GM12878 (cell line): ENCODE measurements around the gene TUBB4B. TPM values are rescaled to one million over a fixed set of nuclear protein-coding genes. Genes with fewer than 3 reads are reported as not detected.

Source experiments
- ATAC-seq: fragments of 200-7000 bp; cut with Tn5 transposase; 3 replicates; pipeline ENCODE4 v1.9.1; 2020; ENCODE audit warnings: mild to moderate bottlenecking, moderate library complexity
- BruUV-seq: library from RNA; stranded (reverse); fragments of 400-500 nt; replicated peaks from 2 replicates; lab custom pipeline; 2021; lab: Mats Ljungman, UMichigan
- CTCF ChIA-PET: fragments of 300-600 bp; sonication (Branson Sonifier 250); formaldehyde crosslinking; extraction: SDS; loops from one replicate; lab custom pipeline; 2021; ENCODE audit warnings: inconsistent platforms; lab: Yijun Ruan, JAX
- POLR2A ChIA-PET: fragments of 350-600 bp; formaldehyde crosslinking; extraction: SDS; loops from one replicate; lab custom pipeline; 2021; ENCODE audit warnings: inconsistent platforms; lab: Charles Lee
- RAD21 ChIA-PET: fragments of 300-600 bp; sonication (Branson Sonifier 250); formaldehyde crosslinking; loops from one replicate; lab custom pipeline; 2023; ENCODE audit warnings: antibody characterized with exemption; ENCODE audit not compliant: unreplicated experiment; lab: Charles Lee
- SMC1A ChIA-PET: fragments of 300-600 bp; sonication (Branson Sonifier 250); formaldehyde crosslinking; loops from one replicate; lab custom pipeline; 2023; ENCODE audit not compliant: unreplicated experiment, uncharacterized antibody; lab: Charles Lee
- DNase-seq: peaks from one replicate; pipeline ENCODE4 v3.0.0-alpha.2; 2011; ENCODE audit warnings: low read depth, low spot score
- FAIRE-seq: peaks from 3 replicates; lab custom pipeline; 2011; peaks lifted over from hg19 to GRCh38; lab: Jason Lieb, UNC
- H2AFZ ChIP-seq: 2 replicates; pipeline ENCODE4 v1.6.0; 2011; ENCODE audit warnings: low read depth, low read length, control low read depth; ENCODE audit not compliant: control insufficient read depth
- H3K27ac ChIP-seq: 2 replicates; pipeline ENCODE4 v1.5.1; 2011; ENCODE audit warnings: control low read depth; ENCODE audit not compliant: control insufficient read depth, insufficient read depth
- H3K27me3 ChIP-seq, 2 experiments: replicated peaks in 1 of 2; 2 replicates each; pipeline versions ENCODE4 v1.6.0 to v1.6.1; 2011; ENCODE audit warnings: low read length in 1 of 2; ENCODE audit not compliant: control insufficient read depth in 2 of 2, insufficient read depth in 2 of 2
- H3K36me3 ChIP-seq, 2 experiments: 2 replicates each; pipeline ENCODE4 v1.5.1; 2011; ENCODE audit warnings: low read length in 1 of 2; ENCODE audit not compliant: control insufficient read depth in 2 of 2, insufficient read depth in 2 of 2
- H3K4me1 ChIP-seq: 2 replicates; pipeline ENCODE4 v1.6.1; 2011; ENCODE audit warnings: mild to moderate bottlenecking, low read length, moderate library complexity, mixed read lengths; ENCODE audit not compliant: control insufficient read depth, insufficient read depth
- H3K4me2 ChIP-seq: 2 replicates; pipeline ENCODE4 v1.6.0; 2011; ENCODE audit warnings: control low read depth; ENCODE audit not compliant: control insufficient read depth, insufficient read depth
- H3K4me3 ChIP-seq: fragments of 200-600 bp; sonication (generic); 2 replicates; pipeline ENCODE4 v1.5.1; 2016
- H3K79me2 ChIP-seq: 2 replicates; pipeline ENCODE4 v1.6.0; 2011; ENCODE audit warnings: low read length; ENCODE audit not compliant: control insufficient read depth, insufficient read depth
- H3K9ac ChIP-seq: 2 replicates; pipeline ENCODE4 v1.8.0; 2011; ENCODE audit warnings: low read length, control low read depth, mixed read lengths; ENCODE audit not compliant: control insufficient read depth, insufficient read depth
- H3K9me3 ChIP-seq: replicated peaks from 3 replicates; pipeline ENCODE4 v1.5.1; 2011; ENCODE audit warnings: mild to moderate bottlenecking, low read length; ENCODE audit not compliant: control insufficient read depth, insufficient read depth
- H4K20me1 ChIP-seq: 2 replicates; pipeline ENCODE4 v1.6.0; 2011; ENCODE audit not compliant: control insufficient read depth, insufficient read depth
- CHD1 ChIP-seq: IDR thresholded peaks from 2 replicates; pipeline ENCODE4 v1.6.1; 2012; ENCODE audit warnings: low read depth, low read length, improper control_type of control experiment
- CREM ChIP-seq: IDR thresholded peaks from 2 replicates; pipeline ENCODE4 v1.6.1; 2014; ENCODE audit warnings: antibody characterized with exemption, low read depth
- DPF2 ChIP-seq: fragments of 450-650 bp; IDR thresholded peaks from 2 replicates; pipeline ENCODE4 v1.6.1; 2017; ENCODE audit warnings: mild to moderate bottlenecking
- EP300 ChIP-seq, 2 experiments: fragments of 150-350 bp in 1 of 2; IDR thresholded peaks; 2 replicates each; pipeline ENCODE4 v1.6.1; 2011 to 2012; ENCODE audit warnings: low read depth in 2 of 2, low read length in 2 of 2, borderline replicate concordance in 1 of 2, improper control_type of control experiment in 1 of 2, inconsistent platforms in 1 of 2; ENCODE audit not compliant: control insufficient read depth in 1 of 2
- HDAC6 ChIP-seq: fragments of 200-600 bp; sonication (generic); IDR thresholded peaks from one replicate; pipeline ENCODE4 v1.8.0; 2017; ENCODE audit warnings: antibody characterized with exemption; ENCODE audit not compliant: unreplicated experiment
- MEF2A ChIP-seq: IDR thresholded peaks from 2 replicates; pipeline ENCODE4 v1.6.1; 2011; ENCODE audit warnings: low read depth, mild to moderate bottlenecking, low read length, moderate library complexity; ENCODE audit not compliant: insufficient read depth
- MEF2B ChIP-seq: fragments of 450-650 bp; IDR thresholded peaks from 2 replicates; pipeline ENCODE4 v1.6.1; 2018; ENCODE audit warnings: mild to moderate bottlenecking, moderate library complexity; ENCODE audit not compliant: partially characterized antibody, poor library complexity, severe bottlenecking
- NFXL1 ChIP-seq: fragments of 450-650 bp; IDR thresholded peaks from 2 replicates; pipeline ENCODE4 v1.6.1; 2017; ENCODE audit warnings: antibody characterized with exemption, mild to moderate bottlenecking, borderline replicate concordance
- PAX8 ChIP-seq: fragments of 450-650 bp; IDR thresholded peaks from 2 replicates; pipeline ENCODE4 v1.6.1; 2017; ENCODE audit warnings: mild to moderate bottlenecking, moderate library complexity
- POU2F2 ChIP-seq: IDR thresholded peaks from 3 replicates; pipeline ENCODE4 v1.6.1; 2011; ENCODE audit warnings: low read depth, mild to moderate bottlenecking, low read length, borderline replicate concordance
- SUPT20H ChIP-seq: IDR thresholded peaks from 2 replicates; pipeline ENCODE4 v1.6.1; 2011; ENCODE audit warnings: low read depth, mild to moderate bottlenecking, low read length, moderate library complexity, borderline replicate concordance; ENCODE audit not compliant: control insufficient read depth
- TAF1 ChIP-seq: IDR thresholded peaks from 2 replicates; pipeline ENCODE4 v1.6.1; 2011; ENCODE audit warnings: mild to moderate bottlenecking, low read depth, low read length, borderline replicate concordance
- WRNIP1 ChIP-seq: IDR thresholded peaks from 2 replicates; pipeline ENCODE4 v1.6.1; 2011; ENCODE audit warnings: low read depth, low read length, improper control_type of control experiment, borderline replicate concordance
- YY1 ChIP-seq: IDR thresholded peaks from 2 replicates; pipeline ENCODE4 v1.6.1; 2011; ENCODE audit warnings: low read depth, mild to moderate bottlenecking, low read length
- ZNF384 ChIP-seq: IDR thresholded peaks from 2 replicates; pipeline ENCODE4 v1.6.1; 2012; ENCODE audit warnings: low read depth, mild to moderate bottlenecking, low read length, improper control_type of control experiment, borderline replicate concordance
- ZZZ3 ChIP-seq: IDR thresholded peaks from 2 replicates; pipeline ENCODE4 v1.6.1; 2011; ENCODE audit warnings: low read depth; ENCODE audit not compliant: control insufficient read depth, insufficient read length
- WGBS: methylation state at CpG from one replicate; pipeline ENCODE4 v1.1.6; 2016; ENCODE audit warnings: low lambda C conversion rate; ENCODE audit not compliant: insufficient replicate concordance, insufficient coverage; ENCODE audit errors: missing lambda C conversion rate; 5-methylcytosine and 5-hydroxymethylcytosine counted together
- in situ Hi-C: fragments of 300-500 bp; cut with MboI; formaldehyde crosslinking; loops from 9 replicates; pipeline ENCODE4 v1.14.3; 2018; ENCODE audit warnings: mixed read lengths
- intact Hi-C: fragments of 100-400 bp; cut with micrococcal nuclease; formaldehyde crosslinking; loops from one replicate; pipeline ENCODE4 v1.14.2; 2022; ENCODE audit not compliant: unreplicated experiment
- polyA plus RNA-seq, 11 experiments: library from polyadenylated mRNA; depleted of rRNA in 4 of 11; unstranded in 6 of 11; stranded (reverse) in 5 of 11; fragments of >200 nt; fragmentation: Nextera tagmentation in 4 of 11; fragmentation: Illumina TruSeq in 1 of 11; extraction: Ambion mirVana in 4 of 11; extraction: Trizol in 1 of 11; gene quantifications; 1 replicate in 1 of 11; 2 replicates in 10 of 11; pipeline versions ENCODE4 v1.2.1 to v1.2.3, GENCODE V29; 2011 to 2016; ENCODE audit warnings: inconsistent platforms in 2 of 11, missing spikeins in 2 of 11, low read depth in 1 of 11
- total RNA-seq, 4 experiments: library from RNA; depleted of rRNA in 3 of 4; stranded (reverse); fragments of >200 nt in 3 of 4; fragmentation: Illumina TruSeq in 1 of 4; extraction: Trizol in 1 of 4; gene quantifications; 2 replicates each; pipeline versions ENCODE4 v1.2.1 to v1.2.3, GENCODE V29; 2013 to 2021
- TF ChIP-seq, protein P1 (sequence below): fragments of 450-650 bp; IDR thresholded peaks from 2 replicates; pipeline ENCODE4 v1.6.1; 2016; ENCODE audit warnings: mild to moderate bottlenecking
- TF ChIP-seq, protein P2 (sequence below): IDR thresholded peaks from 2 replicates; pipeline ENCODE4 v1.6.1; 2012; ENCODE audit warnings: improper control_type of control experiment, low read depth, low read length; ENCODE audit not compliant: insufficient replicate concordance

Gene TUBB4B
- total and polyA plus RNA-seq, 10 of the 15 experiments (the other 5 are each of a cell fraction or from before 2014, with no cell fraction given): 23.0 to 532 (median 254) TPM

DNA sequence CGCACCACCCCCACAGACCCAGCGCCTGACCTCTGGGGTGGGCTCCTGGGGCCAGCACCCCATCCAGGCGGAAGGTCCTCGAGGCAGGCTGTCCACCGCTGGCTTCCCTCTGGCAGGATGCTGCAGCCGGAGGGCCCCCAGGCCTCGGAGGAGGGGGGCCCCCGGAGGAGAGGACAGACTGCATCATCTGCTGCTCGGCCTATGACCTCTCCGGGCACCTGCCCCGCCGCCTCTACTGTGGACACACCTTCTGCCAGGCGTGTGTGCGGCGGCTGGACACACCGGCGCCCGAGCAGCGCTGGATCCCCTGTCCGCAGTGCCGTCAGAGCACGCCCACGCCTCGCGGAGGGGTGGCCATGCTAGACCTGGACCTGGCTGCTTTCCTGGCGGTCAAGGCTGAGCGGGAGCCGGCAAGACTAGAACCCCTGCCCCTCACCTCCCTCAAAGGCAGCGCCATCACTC, 12.6 kb upstream of the TUBB4B start:
- no TSS peak for BruUV-seq
- CTCF ChIA-PET: interaction anchor here (1.2 to 6.4 kb wide), 7 partner anchors 10 to 140 kb away, joined by 3 to 52 read pairs (median 5); partner anchors contain the start of gene TUBB4B
- RAD21 ChIA-PET: interaction anchor here (1.1 kb wide), 1 partner anchor 114 kb away, joined by 4 read pairs; the partner anchor contains the start of gene DPP7
- no peak for ATAC-seq
- FAIRE-seq: no peak
- H4K20me1 ChIP-seq: no peaks in the 10 kb centered on the region
- WGBS: 45% methylated on average over 26 of the region's 29 CpGs
- H3K27me3 ChIP-seq: no peaks in the 10 kb centered on the region
- H3K4me2 ChIP-seq: no peak overlapping the region
- H3K4me3 ChIP-seq: no peak overlapping the region
- POLR2A ChIA-PET: interaction anchor here (1.4 kb wide), 1 partner anchor 72 kb away, joined by 3 read pairs; no protein-coding TSS in a partner anchor
- in situ Hi-C loops: loop anchor here (5.0 kb wide), 1 partner anchor 106 kb away; no protein-coding TSS in a partner anchor
- no peak overlapping the region for H3K9ac ChIP-seq
- H3K27ac ChIP-seq: no peak overlapping the region
- SMC1A ChIA-PET: no interaction called here
- no peaks in the 10 kb centered on the region for H3K36me3 ChIP-seq
- H3K9me3 ChIP-seq: no peaks in the 10 kb centered on the region
- DNase-seq: no peak
- no peaks in the 10 kb centered on the region for H3K79me2 ChIP-seq
- H2AFZ ChIP-seq: no peak overlapping the region
- intact Hi-C loops: loop anchor here (10.0 kb wide), 1 partner anchor 184 kb away; the partner anchor contains the start of gene NPDC1
- peaks cover 12% of the 10 kb centered on the region for H3K4me1 ChIP-seq
- no peak for TF ChIP-seq ZNF384
- TF ChIP-seq, protein P1, sequence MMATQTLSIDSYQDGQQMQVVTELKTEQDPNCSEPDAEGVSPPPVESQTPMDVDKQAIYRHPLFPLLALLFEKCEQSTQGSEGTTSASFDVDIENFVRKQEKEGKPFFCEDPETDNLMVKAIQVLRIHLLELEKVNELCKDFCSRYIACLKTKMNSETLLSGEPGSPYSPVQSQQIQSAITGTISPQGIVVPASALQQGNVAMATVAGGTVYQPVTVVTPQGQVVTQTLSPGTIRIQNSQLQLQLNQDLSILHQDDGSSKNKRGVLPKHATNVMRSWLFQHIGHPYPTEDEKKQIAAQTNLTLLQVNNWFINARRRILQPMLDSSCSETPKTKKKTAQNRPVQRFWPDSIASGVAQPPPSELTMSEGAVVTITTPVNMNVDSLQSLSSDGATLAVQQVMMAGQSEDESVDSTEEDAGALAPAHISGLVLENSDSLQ: no peak
- TF ChIP-seq PAX8: no peak
- no peak for TF ChIP-seq DPF2
- no peak for TF ChIP-seq HDAC6
- TF ChIP-seq POU2F2: no peak
- TF ChIP-seq MEF2A: no peak
- TF ChIP-seq TAF1: no peak
- no peak for TF ChIP-seq WRNIP1
- no peak for TF ChIP-seq CREM
- TF ChIP-seq NFXL1: no peak
- TF ChIP-seq SUPT20H: no peak
- no peak for TF ChIP-seq MEF2B
- TF ChIP-seq CHD1: no peak
- no peak for TF ChIP-seq ZZZ3
- TF ChIP-seq EP300 (IDR thresholded peaks at IDR 0.05; ENCODE audit: borderline replicate concordance in 1 of 2, control insufficient read depth in 1 of 2, low read depth in 2 of 2, low read length in 2 of 2): no peak
- no peak for TF ChIP-seq YY1
- TF ChIP-seq, protein P2, sequence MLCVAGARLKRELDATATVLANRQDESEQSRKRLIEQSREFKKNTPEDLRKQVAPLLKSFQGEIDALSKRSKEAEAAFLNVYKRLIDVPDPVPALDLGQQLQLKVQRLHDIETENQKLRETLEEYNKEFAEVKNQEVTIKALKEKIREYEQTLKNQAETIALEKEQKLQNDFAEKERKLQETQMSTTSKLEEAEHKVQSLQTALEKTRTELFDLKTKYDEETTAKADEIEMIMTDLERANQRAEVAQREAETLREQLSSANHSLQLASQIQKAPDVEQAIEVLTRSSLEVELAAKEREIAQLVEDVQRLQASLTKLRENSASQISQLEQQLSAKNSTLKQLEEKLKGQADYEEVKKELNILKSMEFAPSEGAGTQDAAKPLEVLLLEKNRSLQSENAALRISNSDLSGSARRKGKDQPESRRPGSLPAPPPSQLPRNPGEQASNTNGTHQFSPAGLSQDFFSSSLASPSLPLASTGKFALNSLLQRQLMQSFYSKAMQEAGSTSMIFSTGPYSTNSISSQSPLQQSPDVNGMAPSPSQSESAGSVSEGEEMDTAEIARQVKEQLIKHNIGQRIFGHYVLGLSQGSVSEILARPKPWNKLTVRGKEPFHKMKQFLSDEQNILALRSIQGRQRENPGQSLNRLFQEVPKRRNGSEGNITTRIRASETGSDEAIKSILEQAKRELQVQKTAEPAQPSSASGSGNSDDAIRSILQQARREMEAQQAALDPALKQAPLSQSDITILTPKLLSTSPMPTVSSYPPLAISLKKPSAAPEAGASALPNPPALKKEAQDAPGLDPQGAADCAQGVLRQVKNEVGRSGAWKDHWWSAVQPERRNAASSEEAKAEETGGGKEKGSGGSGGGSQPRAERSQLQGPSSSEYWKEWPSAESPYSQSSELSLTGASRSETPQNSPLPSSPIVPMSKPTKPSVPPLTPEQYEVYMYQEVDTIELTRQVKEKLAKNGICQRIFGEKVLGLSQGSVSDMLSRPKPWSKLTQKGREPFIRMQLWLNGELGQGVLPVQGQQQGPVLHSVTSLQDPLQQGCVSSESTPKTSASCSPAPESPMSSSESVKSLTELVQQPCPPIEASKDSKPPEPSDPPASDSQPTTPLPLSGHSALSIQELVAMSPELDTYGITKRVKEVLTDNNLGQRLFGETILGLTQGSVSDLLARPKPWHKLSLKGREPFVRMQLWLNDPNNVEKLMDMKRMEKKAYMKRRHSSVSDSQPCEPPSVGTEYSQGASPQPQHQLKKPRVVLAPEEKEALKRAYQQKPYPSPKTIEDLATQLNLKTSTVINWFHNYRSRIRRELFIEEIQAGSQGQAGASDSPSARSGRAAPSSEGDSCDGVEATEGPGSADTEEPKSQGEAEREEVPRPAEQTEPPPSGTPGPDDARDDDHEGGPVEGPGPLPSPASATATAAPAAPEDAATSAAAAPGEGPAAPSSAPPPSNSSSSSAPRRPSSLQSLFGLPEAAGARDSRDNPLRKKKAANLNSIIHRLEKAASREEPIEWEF: no peak
